GM23248 (cell line): ENCODE results near the gene SF3B3. TPM values are rescaled to one million over a fixed set of nuclear protein-coding genes. Genes with fewer than 3 reads are reported as not detected.
"Not testable (repeated sequence)": the region's sequence is repeated elsewhere in the genome, so short reads cannot be mapped to it uniquely, and the experiment has no call there.

ENCODE experiments used
- DNase-seq: peaks from one replicate; pipeline ENCODE4 v3.0.0-alpha.2; 2015
- H2AFZ ChIP-seq: fragments of 200-600 bp; sonication (generic); 2 replicates; pipeline ENCODE4 v1.6.1; 2016; ENCODE audit warnings: antibody characterized with exemption
- H3F3A ChIP-seq: fragments of 200-600 bp; sonication (generic); 2 replicates; pipeline ENCODE4 v1.6.1; 2016; ENCODE audit warnings: mild to moderate bottlenecking, antibody characterized with exemption, mixed run types; ENCODE audit not compliant: insufficient read depth
- H3K27ac ChIP-seq: fragments of 200-600 bp; sonication (generic); 2 replicates; pipeline ENCODE4 v1.5.1; 2016; ENCODE audit warnings: mild to moderate bottlenecking
- H3K27me3 ChIP-seq: fragments of 200-600 bp; sonication (generic); replicated peaks from 2 replicates; pipeline ENCODE4 v1.6.1; 2016; ENCODE audit warnings: mild to moderate bottlenecking; ENCODE audit not compliant: insufficient read depth
- H3K36me3 ChIP-seq: fragments of 200-600 bp; sonication (generic); 2 replicates; pipeline ENCODE4 v1.6.1; 2016; ENCODE audit warnings: low read depth, mild to moderate bottlenecking
- H3K4me1 ChIP-seq: fragments of 200-600 bp; sonication (generic); 2 replicates; pipeline ENCODE4 v1.6.1; 2016; ENCODE audit warnings: mild to moderate bottlenecking; ENCODE audit not compliant: insufficient read depth
- H3K4me2 ChIP-seq: fragments of 200-600 bp; sonication (generic); one replicate; pipeline ENCODE4 v1.6.1; 2016; ENCODE audit warnings: mild to moderate bottlenecking; ENCODE audit not compliant: unreplicated experiment
- H3K4me3 ChIP-seq: fragments of 200-600 bp; sonication (generic); 2 replicates; pipeline ENCODE4 v1.5.1; 2016; ENCODE audit warnings: mild to moderate bottlenecking
- H3K79me2 ChIP-seq: fragments of 200-600 bp; sonication (generic); 2 replicates; pipeline ENCODE4 v1.6.1; 2016; ENCODE audit warnings: mild to moderate bottlenecking; ENCODE audit not compliant: insufficient read depth
- H3K9ac ChIP-seq: fragments of 200-600 bp; sonication (generic); 2 replicates; pipeline ENCODE4 v1.6.1; 2016; ENCODE audit warnings: mild to moderate bottlenecking
- H3K9me2 ChIP-seq: fragments of 200-600 bp; sonication (generic); 2 replicates; pipeline ENCODE4 v1.6.1; 2016; ENCODE audit warnings: mixed run types, mild to moderate bottlenecking, moderate library complexity; ENCODE audit not compliant: insufficient read depth
- H3K9me3 ChIP-seq: fragments of 200-600 bp; sonication (generic); one replicate; pipeline ENCODE4 v1.6.1; 2017; ENCODE audit warnings: low read depth
- H4K20me1 ChIP-seq: fragments of 200-600 bp; sonication (generic); 2 replicates; pipeline ENCODE4 v1.6.0; 2016; ENCODE audit not compliant: insufficient read depth
- EZH2 ChIP-seq: fragments of 200-600 bp; sonication (generic); IDR thresholded peaks from 2 replicates; pipeline ENCODE4 v1.6.1; 2018; ENCODE audit warnings: antibody characterized with exemption, mild to moderate bottlenecking; ENCODE audit not compliant: insufficient read depth, poor library complexity, severe bottlenecking
- EZH2phosphoT487 ChIP-seq: fragments of 200-600 bp; sonication (generic); IDR thresholded peaks from 2 replicates; pipeline ENCODE4 v1.6.1; 2018; ENCODE audit warnings: antibody characterized with exemption, moderate library complexity, mild to moderate bottlenecking, low read depth; ENCODE audit not compliant: insufficient read depth
- WGBS, 2 experiments: methylation state at CpG; one replicate each; pipeline ENCODE4 v1.1.6; 2015 to 2017; ENCODE audit warnings: low lambda C conversion rate in 2 of 2, low coverage in 1 of 2; ENCODE audit errors: missing lambda C conversion rate in 2 of 2; 5-methylcytosine and 5-hydroxymethylcytosine counted together
- in situ Hi-C: fragments of 300-500 bp; cut with MboI; formaldehyde crosslinking; loops from 2 replicates; pipeline ENCODE4 v1.15.0; 2020
- polyA plus RNA-seq: library from polyadenylated mRNA; unstranded; fragments of >200 nt; fragmentation: Nextera tagmentation; extraction: Ambion mirVana; gene quantifications from 2 replicates; pipeline ENCODE4 v1.2.1, GENCODE V29; 2016
- total RNA-seq: library from RNA; depleted of rRNA; stranded (reverse); fragments of >200 nt; shearing (Covaris generic); gene quantifications from 2 replicates; pipeline ENCODE4 v1.2.3, GENCODE V29; 2014

The SF3B3 gene
- total and polyA plus RNA-seq, 2 experiments from 2014 or later = 166 to 185 TPM

DNA sequence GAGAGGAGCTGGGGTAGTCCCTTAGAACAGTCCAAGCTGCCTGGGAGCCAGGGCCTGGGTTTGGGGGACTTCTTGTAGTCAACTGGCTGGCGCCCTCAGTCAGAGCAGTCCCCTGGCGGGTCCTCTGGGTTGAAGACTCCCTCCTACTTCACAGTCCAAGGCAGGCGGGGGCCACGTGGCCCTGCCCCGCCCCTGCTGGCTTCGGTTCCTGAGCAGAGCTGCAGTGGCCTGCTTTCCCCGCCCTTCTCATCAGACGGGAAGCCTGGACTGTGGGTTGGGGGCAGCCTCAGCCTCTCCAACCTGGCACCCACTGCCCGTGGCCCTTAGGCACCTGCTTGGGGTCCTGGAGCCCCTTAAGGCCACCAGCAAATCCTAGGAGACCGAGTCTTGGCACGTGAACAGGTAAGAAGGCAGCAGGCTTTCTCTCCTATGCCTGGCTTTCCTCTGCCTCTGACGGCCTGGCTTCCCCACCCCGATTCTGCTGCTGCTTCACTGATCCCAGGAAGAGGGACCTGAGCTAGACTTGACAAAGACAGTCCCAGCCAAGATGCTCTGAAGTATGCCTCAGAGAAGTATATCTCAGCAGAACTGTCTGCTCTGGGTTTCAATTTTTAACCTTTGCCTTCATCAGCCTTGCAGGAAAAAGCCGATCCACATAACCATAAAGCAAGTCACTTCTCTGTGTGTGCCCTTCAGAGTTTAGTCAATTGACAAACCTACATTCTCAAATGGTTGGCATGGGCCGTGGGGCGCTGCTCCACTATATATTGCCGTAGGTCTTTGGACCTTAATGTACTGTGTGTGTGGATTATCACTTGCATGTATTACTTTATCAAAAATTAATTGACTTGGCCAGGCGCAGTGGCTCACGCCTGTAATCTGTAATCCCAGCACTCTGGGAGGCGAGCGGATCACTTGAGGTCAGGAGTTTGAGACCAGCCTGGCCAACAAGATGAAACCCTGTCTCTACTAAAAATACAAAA lies 56.3 kb downstream of the SF3B3 start:
- Histone ChIP-seq H3K36me3 (peaks cover under 1% of the 10 kb centered on the region; the same call in 1 of the 2 replicates), H3K27ac (no peak overlapping the region), H3K9me2 (no peaks in the 10 kb centered on the region), H3K9me3 (no peaks in the 10 kb centered on the region), H4K20me1 (no peaks in the 10 kb centered on the region), H2AFZ (no peak overlapping the region), H3F3A (peaks cover 19% of the 10 kb centered on the region), H3K27me3 (no peaks in the 10 kb centered on the region), H3K79me2 (no peaks in the 10 kb centered on the region), H3K4me1 (peaks cover 27% of the 10 kb centered on the region), H3K4me3 (no peak overlapping the region), H3K4me2 (no peak overlapping the region), H3K9ac (no peak overlapping the region)
- DNase-seq = peak; percentile 32
- in situ Hi-C loops = no loop called here
- 42 to 51% methylated on average over 21 of the region's 21 CpGs for WGBS, 2 experiments
- TF ChIP-seq EZH2 (no peak), EZH2phosphoT487 (no peak)

DNA sequence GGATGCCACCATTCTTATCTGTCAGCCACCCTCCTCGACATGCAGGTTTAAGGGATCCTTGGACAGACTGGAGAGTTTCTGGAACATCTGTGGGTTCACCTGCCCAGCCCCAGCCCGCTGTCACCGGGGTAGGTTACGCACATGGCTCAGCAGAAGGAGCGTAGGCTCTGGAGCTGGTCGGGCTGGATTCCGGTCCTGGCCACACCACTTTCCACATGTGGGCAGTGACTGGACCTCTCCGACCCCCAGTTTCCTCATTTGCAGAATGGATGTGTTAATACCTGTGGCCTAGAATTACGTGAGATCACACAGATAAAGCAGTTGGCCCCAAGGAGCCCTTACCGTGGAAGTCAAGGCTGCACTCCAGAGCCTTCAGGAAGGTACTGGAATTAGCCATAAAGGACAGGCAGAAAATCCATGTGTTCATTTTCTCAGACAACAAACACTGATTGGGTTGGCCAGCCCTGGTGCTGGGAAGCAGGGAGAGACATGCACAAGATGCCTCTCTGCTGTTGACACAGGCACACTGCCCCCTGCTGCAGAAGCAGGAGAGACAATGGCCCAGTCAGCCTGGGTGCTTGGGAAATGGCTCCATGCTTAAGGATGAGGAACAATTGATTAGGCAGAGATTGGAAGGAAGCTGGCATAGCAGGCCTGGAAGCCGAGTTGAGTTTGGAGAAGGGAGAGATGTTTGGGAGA lies 58.8 kb downstream of the SF3B3 start:
- DNase-seq = peak; percentile 27
- H3K9me3 ChIP-seq = no peaks in the 10 kb centered on the region
- H3F3A ChIP-seq = no peaks in the 10 kb centered on the region
- no peak overlapping the region for H3K4me2 ChIP-seq
- H3K9ac ChIP-seq = no peak overlapping the region
- H3K79me2 ChIP-seq = no peaks in the 10 kb centered on the region
- WGBS, 2 experiments = 83 to 84% methylated on average over 11 of the region's 11 CpGs
- H3K9me2 ChIP-seq = no peaks in the 10 kb centered on the region
- in situ Hi-C loops = no loop called here
- H3K27me3 ChIP-seq = no peaks in the 10 kb centered on the region
- no peak overlapping the region for H2AFZ ChIP-seq
- H3K36me3 ChIP-seq = no peaks in the 10 kb centered on the region
- no peaks in the 10 kb centered on the region for H4K20me1 ChIP-seq
- peaks cover 4% of the 10 kb centered on the region for H3K4me1 ChIP-seq
- TF ChIP-seq EZH2phosphoT487 (no peak), EZH2 (no peak)
- H3K27ac ChIP-seq = no peak overlapping the region
- H3K4me3 ChIP-seq = no peak overlapping the region

DNA sequence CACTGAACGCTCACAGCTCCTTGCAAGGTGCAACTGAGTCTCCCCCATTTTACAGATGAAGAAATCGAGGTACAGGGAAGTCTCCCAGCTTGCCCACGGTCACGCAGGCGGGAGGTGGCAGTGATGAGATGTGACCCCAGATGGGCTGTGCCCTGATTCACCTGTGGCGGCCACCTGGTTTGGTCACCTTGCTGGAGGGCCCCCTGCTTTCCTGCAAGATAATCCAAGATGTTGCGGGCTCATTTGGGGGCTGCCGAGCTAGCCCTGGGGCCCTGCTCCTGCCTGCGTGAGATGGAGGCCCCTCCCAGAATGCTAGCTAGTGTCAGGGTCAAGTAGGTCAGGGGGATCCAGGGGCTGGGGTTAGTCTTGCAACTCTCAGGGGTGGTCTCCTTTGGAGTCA lies 63.1 kb downstream of the SF3B3 start:
- Histone ChIP-seq H2AFZ (no peak overlapping the region), H3F3A (0 out of 2 replicates have a peak, but pooled peaks cover 6% of the 10 kb centered on the region), H3K9me3 (no peaks in the 10 kb centered on the region), H3K36me3 (no peaks in the 10 kb centered on the region), H4K20me1 (no peaks in the 10 kb centered on the region), H3K9ac (no peak overlapping the region), H3K27ac (no peak overlapping the region), H3K9me2 (no peaks in the 10 kb centered on the region), H3K79me2 (no peaks in the 10 kb centered on the region), H3K4me1 (0 out of 2 replicates have a peak, but pooled peaks cover 6% of the 10 kb centered on the region), H3K27me3 (no peaks in the 10 kb centered on the region), H3K4me3 (no peak overlapping the region), H3K4me2 (no peak overlapping the region)
- in situ Hi-C loops = no loop called here
- no peak for DNase-seq
- TF ChIP-seq EZH2 (no peak), EZH2phosphoT487 (no peak)
- 94 to 96% methylated on average over 9 of the region's 9 CpGs for WGBS, 2 experiments

DNA sequence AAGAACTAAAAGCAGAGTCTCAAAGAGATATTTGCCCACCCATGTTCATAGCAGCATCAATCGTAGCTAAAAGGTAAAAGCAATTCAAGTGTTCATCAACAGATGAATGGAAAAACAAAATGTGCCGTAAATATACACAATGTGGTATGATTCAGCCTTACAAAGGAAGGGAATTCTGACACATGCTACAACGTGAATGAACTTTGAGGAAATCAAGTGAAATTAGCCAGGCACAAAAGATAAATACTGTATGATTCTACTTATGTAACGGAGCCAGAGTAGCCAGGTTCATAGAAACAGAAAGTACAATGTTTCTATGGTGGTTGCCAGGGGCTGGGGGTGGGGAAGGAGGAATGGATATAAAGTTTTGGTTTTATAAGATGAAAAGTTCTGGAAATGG lies 64.9 kb downstream of the SF3B3 start:
- Histone ChIP-seq H3K9me3 (no peaks in the 10 kb centered on the region), H3K27me3 (no peaks in the 10 kb centered on the region), H3K27ac (no peak overlapping the region), H4K20me1 (no peaks in the 10 kb centered on the region), H2AFZ (no peak overlapping the region), H3K4me2 (peak overlapping the region; percentile 8), H3K79me2 (no peaks in the 10 kb centered on the region), H3K4me1 (0 out of 2 replicates have a peak, but pooled peaks cover 6% of the 10 kb centered on the region), H3F3A (0 out of 2 replicates have a peak, but pooled peaks cover 6% of the 10 kb centered on the region), H3K9ac (no peak overlapping the region), H3K36me3 (no peaks in the 10 kb centered on the region), H3K9me2 (no peaks in the 10 kb centered on the region), H3K4me3 (no peak overlapping the region)
- 35 to 41% methylated on average over 4 of the region's 4 CpGs for WGBS, 2 experiments
- in situ Hi-C loops = no loop called here
- TF ChIP-seq EZH2phosphoT487 (no peak), EZH2 (no peak)
- DNase-seq = peak; percentile 64

DNA sequence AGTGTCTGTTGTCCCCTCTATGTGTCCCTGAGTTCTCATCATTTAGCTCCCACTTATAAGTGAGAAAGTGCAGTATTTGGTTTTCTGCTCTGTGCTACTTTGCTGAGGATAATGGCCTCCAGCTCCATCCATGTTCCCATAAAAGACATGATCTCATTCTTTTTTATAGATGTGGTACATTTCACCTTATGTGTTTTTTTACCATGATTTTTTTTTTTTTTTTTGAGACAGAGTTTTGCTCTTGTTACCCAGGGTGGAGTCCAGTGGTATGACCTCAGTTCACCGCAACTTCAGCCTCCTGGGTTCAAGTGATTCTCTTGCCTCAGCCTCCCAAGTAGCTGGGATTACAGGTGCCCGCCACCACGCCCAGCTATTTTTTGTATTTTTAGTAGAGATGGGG lies 65.8 kb downstream of the SF3B3 start:
- DNase-seq, H4K20me1 ChIP-seq, H3K4me3 ChIP-seq, H3F3A ChIP-seq, H3K4me1 ChIP-seq, H3K36me3 ChIP-seq, H3K9me3 ChIP-seq, H3K27me3 ChIP-seq, H3K27ac ChIP-seq, H3K9ac ChIP-seq, in situ Hi-C loops, H3K79me2 ChIP-seq, H3K4me2 ChIP-seq, H2AFZ ChIP-seq, H3K9me2 ChIP-seq: not testable (repeated sequence)
- WGBS, 2 experiments = 86 to 90% methylated on average over 3 of the region's 3 CpGs
